Endothelial cell of umbilical vein (primary cell): ENCODE data around the gene RNF121. TPM values are rescaled to one million over a fixed set of nuclear protein-coding genes. Genes with fewer than 3 reads are reported as not detected.

Experiments
- BruUV-seq: library from RNA; stranded (reverse); fragments of 400-500 nt; replicated peaks from 2 replicates; lab custom pipeline; 2021; lab: Mats Ljungman, UMichigan
- CTCF ChIA-PET: fragments of 300-600, 350-600 bp; sonication (Branson Sonifier 250); formaldehyde crosslinking; loops from one replicate; lab custom pipeline; 2021; ENCODE audit warnings: antibody characterized with exemption, inconsistent platforms; lab: Charles Lee
- POLR2A ChIA-PET: fragments of 300-600, 350-600 bp; sonication (Branson Sonifier 250); formaldehyde crosslinking; loops from one replicate; lab custom pipeline; 2021; ENCODE audit warnings: antibody characterized with exemption, inconsistent platforms; lab: Charles Lee
- DNase-seq: peaks from one replicate; pipeline ENCODE4 v3.0.0-alpha.2; 2011; ENCODE audit warnings: low read depth, low spot score
- FAIRE-seq: peaks from 2 replicates; lab custom pipeline; 2011; peaks lifted over from hg19 to GRCh38; lab: Jason Lieb, UNC
- H2AFZ ChIP-seq: 2 replicates; pipeline ENCODE4 v1.6.0; 2012; ENCODE audit warnings: low read depth, low read length, control low read depth, inconsistent platforms
- H3K27ac ChIP-seq: 2 replicates; pipeline ENCODE4 v1.5.1; 2011; ENCODE audit warnings: low read depth, mild to moderate bottlenecking, control low read depth, low read length, moderate library complexity; ENCODE audit not compliant: insufficient read depth
- H3K27me3 ChIP-seq, 2 experiments: 2 replicates each; pipeline versions ENCODE4 v1.6.0 to v1.6.1; 2011; ENCODE audit warnings: low read length in 2 of 2, mixed read lengths in 1 of 2; ENCODE audit not compliant: control insufficient read depth in 2 of 2, insufficient read depth in 2 of 2
- H3K36me3 ChIP-seq, 2 experiments: 2 replicates in 1 of 2; 3 replicates in 1 of 2; pipeline ENCODE4 v1.5.1; 2011; ENCODE audit warnings: low read length in 2 of 2, mild to moderate bottlenecking in 1 of 2, moderate library complexity in 1 of 2; ENCODE audit not compliant: control insufficient read depth in 2 of 2, insufficient read depth in 2 of 2; ENCODE audit errors: extremely low read depth in 1 of 2
- H3K4me1 ChIP-seq: 3 replicates; pipeline ENCODE4 v1.5.1; 2011; ENCODE audit warnings: mild to moderate bottlenecking, low read length; ENCODE audit not compliant: control insufficient read depth, insufficient read depth; ENCODE audit errors: extremely low read depth
- H3K4me2 ChIP-seq: 2 replicates; pipeline ENCODE4 v1.6.1; 2011; ENCODE audit warnings: low read length, control low read depth, mixed read lengths; ENCODE audit not compliant: insufficient read depth
- H3K4me3 ChIP-seq, 3 experiments: fragments of 200-600 bp in 1 of 3; sonication (generic), shearing (Covaris generic) in 1 of 3; replicated peaks in 1 of 3; 2 replicates each; pipeline ENCODE4 v1.5.1; 2011 to 2016; ENCODE audit warnings: control low read depth in 3 of 3, low read length in 3 of 3, mild to moderate bottlenecking in 2 of 3, inconsistent platforms in 1 of 3, low read depth in 1 of 3, moderate library complexity in 1 of 3; ENCODE audit not compliant: insufficient read depth in 1 of 3
- H3K79me2 ChIP-seq: 2 replicates; pipeline ENCODE4 v1.6.0; 2012; ENCODE audit warnings: low read length, inconsistent platforms; ENCODE audit not compliant: control insufficient read depth, insufficient read depth
- H3K9ac ChIP-seq: replicated peaks from 2 replicates; pipeline ENCODE3; 2011; ENCODE audit warnings: low read length, control low read depth; ENCODE audit not compliant: insufficient read depth; ENCODE audit errors: extremely low read depth
- H3K9me1 ChIP-seq: replicated peaks from 3 replicates; pipeline ENCODE4 v1.6.0; 2011; ENCODE audit warnings: mild to moderate bottlenecking, low read length; ENCODE audit not compliant: control insufficient read depth, insufficient read depth; ENCODE audit errors: extremely low read depth
- H3K9me3 ChIP-seq: replicated peaks from 2 replicates; pipeline ENCODE4 v1.5.1; 2012; ENCODE audit warnings: low read length, inconsistent platforms; ENCODE audit not compliant: control insufficient read depth, insufficient read depth
- H4K20me1 ChIP-seq: replicated peaks from 2 replicates; pipeline ENCODE3; 2011; ENCODE audit warnings: mild to moderate bottlenecking, low read length; ENCODE audit not compliant: control insufficient read depth, insufficient read depth; ENCODE audit errors: extremely low read depth
- EZH2 ChIP-seq: IDR thresholded peaks from 2 replicates; pipeline ENCODE4 v1.6.1; 2012; ENCODE audit warnings: borderline replicate concordance, low read depth, mild to moderate bottlenecking, moderate library complexity, low read length, inconsistent platforms; ENCODE audit not compliant: severe bottlenecking
- FOS ChIP-seq: IDR thresholded peaks from 2 replicates; pipeline ENCODE4 v1.6.1; 2011; ENCODE audit warnings: mild to moderate bottlenecking, low read length, moderate library complexity, borderline replicate concordance; ENCODE audit not compliant: insufficient read depth
- GATA2 ChIP-seq: IDR thresholded peaks from 2 replicates; pipeline ENCODE4 v1.7.0; 2011; ENCODE audit warnings: low read depth, mild to moderate bottlenecking, moderate library complexity, mixed read lengths, low read length; ENCODE audit not compliant: insufficient read length, insufficient read depth
- JUN ChIP-seq: IDR thresholded peaks from 2 replicates; pipeline ENCODE4 v1.6.1; 2011; ENCODE audit warnings: borderline replicate concordance, low read depth; ENCODE audit not compliant: insufficient read length, insufficient read depth
- MYC ChIP-seq: IDR thresholded peaks from one replicate; pipeline ENCODE4 v1.6.1; 2011; ENCODE audit warnings: mild to moderate bottlenecking, low read depth, low read length
- POLR2A ChIP-seq: IDR thresholded peaks from 2 replicates; pipeline ENCODE4 v1.6.1; 2012; ENCODE audit warnings: low read depth, mild to moderate bottlenecking, control low read depth, low read length
- POLR2AphosphoS5 ChIP-seq: IDR thresholded peaks from 2 replicates; pipeline ENCODE4 v1.6.1; 2012; ENCODE audit warnings: low read depth, mild to moderate bottlenecking, control low read depth, low read length, moderate library complexity; ENCODE audit not compliant: insufficient read depth
- dilution Hi-C: fragments of 300-500 bp; cut with MboI; formaldehyde crosslinking; loops from one replicate; pipeline ENCODE4 v1.15.0; 2019; ENCODE audit warnings: low sequenced_read_pairs; ENCODE audit not compliant: extremely low pct_ligation_motif_present
- intact Hi-C: fragments of 100-400 bp; cut with micrococcal nuclease; formaldehyde crosslinking; loops from one replicate; pipeline ENCODE4 v1.10.0; 2022
- polyA plus RNA-seq, 4 experiments: library from polyadenylated mRNA; depleted of rRNA in 3 of 4; stranded (reverse) in 3 of 4; unstranded in 1 of 4; fragments of >200 nt; gene quantifications; 2 replicates each; pipeline versions ENCODE4 v1.2.1 to v1.2.3, GENCODE V29; 2011 to 2012; ENCODE audit warnings: missing spikeins in 1 of 4
- total RNA-seq: library from RNA; stranded (reverse); gene quantifications from 2 replicates; pipeline ENCODE4 v1.2.3, GENCODE V29; 2021
- TF ChIP-seq, protein P1 (sequence below): IDR thresholded peaks from 2 replicates; pipeline ENCODE4 v1.6.1; 2011; ENCODE audit not compliant: insufficient read depth, insufficient read length
- TF ChIP-seq, protein P2 (sequence below), 2 donors: IDR thresholded peaks; 1 replicate in 1 of 2; 2 replicates in 1 of 2; pipeline ENCODE4 v1.5.1; 2011; ENCODE audit warnings: low read length in 2 of 2, mild to moderate bottlenecking in 2 of 2, moderate library complexity in 2 of 2, control low read depth in 1 of 2, inconsistent platforms in 1 of 2, low read depth in 1 of 2; ENCODE audit not compliant: insufficient read depth in 1 of 2; ENCODE audit errors: extremely low read depth in 1 of 2

Gene RNF121
- total and polyA plus RNA-seq, 2 donors (not counting 3 experiments of a cell fraction or from before 2014, with no cell fraction given): 61.4 to 99.9 TPM

DNA sequence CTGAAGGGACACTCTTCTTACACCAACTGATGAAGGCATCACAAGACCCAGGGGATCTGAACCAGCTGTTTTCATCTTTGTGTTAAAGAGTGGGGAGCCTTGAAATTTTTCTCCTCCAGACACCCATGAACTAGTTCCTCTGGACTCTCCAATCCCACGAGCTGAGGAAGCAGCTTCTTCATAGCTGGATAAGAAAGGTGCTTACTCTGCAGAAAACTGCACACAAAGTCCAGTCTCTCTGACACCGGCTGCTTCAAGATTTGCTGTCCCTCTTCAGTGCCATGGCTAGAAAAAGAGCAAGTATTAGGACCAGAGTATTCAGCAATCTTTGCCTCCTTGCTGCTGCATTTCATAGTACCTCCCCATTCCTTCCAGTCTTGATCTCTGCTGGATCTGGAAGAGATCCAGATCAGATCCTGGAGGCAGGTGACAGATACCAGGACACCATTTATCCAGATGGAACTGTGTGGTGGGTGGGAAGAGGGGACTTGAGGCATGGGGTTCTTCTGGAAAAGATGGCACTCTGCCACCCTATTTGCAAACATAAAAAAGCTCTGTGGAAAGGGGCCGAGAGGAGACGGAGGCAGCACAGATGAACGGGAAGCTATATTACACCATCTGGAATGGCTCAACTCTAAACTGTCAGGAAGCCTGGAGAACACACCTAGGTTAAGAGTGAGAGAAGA, 95.4 kb downstream of the RNF121 start:
- peaks cover 58 to 59% of the 10 kb centered on the region in 2 experiments for H3K36me3 ChIP-seq
- dilution Hi-C loops: loop anchor here (10.0 kb wide), 1 partner anchor 61 kb away; the partner anchor contains the start of genes LRRC51 and NUMA1
- POLR2A ChIA-PET: interaction anchor here (1.2 to 1.3 kb wide), 3 partner anchors 9 to 88 kb away, joined by 3 read pairs; partner anchors contain the start of gene ANAPC15
- H3K9me3 ChIP-seq: no peaks in the 10 kb centered on the region
- H3K4me1 ChIP-seq: peaks cover 6% of the 10 kb centered on the region
- H3K4me2 ChIP-seq: no peak overlapping the region
- H3K9ac ChIP-seq: no peak overlapping the region
- no peak for FAIRE-seq
- intact Hi-C loops: no loop called here
- BruUV-seq: no TSS peak
- H4K20me1 ChIP-seq: peaks cover 4% of the 10 kb centered on the region
- H3K4me3 ChIP-seq: no peak overlapping the region
- CTCF ChIA-PET: interaction anchor here (1.1 to 7.9 kb wide), 35 partner anchors 9 to 406 kb away, joined by 3 to 402 read pairs (median 13); partner anchors contain the start of genes ANAPC15, LRRC51, NUMA1 and RNF121
- no peak for TF ChIP-seq JUN
- TF ChIP-seq EZH2: no peak
- TF ChIP-seq, protein P1, sequence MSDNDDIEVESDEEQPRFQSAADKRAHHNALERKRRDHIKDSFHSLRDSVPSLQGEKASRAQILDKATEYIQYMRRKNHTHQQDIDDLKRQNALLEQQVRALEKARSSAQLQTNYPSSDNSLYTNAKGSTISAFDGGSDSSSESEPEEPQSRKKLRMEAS: no peak
- TF ChIP-seq POLR2A: no peak
- TF ChIP-seq POLR2AphosphoS5: no peak
- no peak for TF ChIP-seq FOS
- TF ChIP-seq GATA2: no peak
- TF ChIP-seq, protein P2, sequence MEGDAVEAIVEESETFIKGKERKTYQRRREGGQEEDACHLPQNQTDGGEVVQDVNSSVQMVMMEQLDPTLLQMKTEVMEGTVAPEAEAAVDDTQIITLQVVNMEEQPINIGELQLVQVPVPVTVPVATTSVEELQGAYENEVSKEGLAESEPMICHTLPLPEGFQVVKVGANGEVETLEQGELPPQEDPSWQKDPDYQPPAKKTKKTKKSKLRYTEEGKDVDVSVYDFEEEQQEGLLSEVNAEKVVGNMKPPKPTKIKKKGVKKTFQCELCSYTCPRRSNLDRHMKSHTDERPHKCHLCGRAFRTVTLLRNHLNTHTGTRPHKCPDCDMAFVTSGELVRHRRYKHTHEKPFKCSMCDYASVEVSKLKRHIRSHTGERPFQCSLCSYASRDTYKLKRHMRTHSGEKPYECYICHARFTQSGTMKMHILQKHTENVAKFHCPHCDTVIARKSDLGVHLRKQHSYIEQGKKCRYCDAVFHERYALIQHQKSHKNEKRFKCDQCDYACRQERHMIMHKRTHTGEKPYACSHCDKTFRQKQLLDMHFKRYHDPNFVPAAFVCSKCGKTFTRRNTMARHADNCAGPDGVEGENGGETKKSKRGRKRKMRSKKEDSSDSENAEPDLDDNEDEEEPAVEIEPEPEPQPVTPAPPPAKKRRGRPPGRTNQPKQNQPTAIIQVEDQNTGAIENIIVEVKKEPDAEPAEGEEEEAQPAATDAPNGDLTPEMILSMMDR (IDR thresholded peaks at IDR 0.05; ENCODE audit: extremely low read depth in 1 of 2, insufficient read depth in 1 of 2, low read depth in 1 of 2, low read length in 2 of 2): no peak
- TF ChIP-seq MYC: no peak
- DNase-seq: no peak
- no peaks in the 10 kb centered on the region for H3K27me3 ChIP-seq
- no peak overlapping the region for H3K27ac ChIP-seq
- peaks cover 37% of the 10 kb centered on the region for H3K79me2 ChIP-seq
- no peaks in the 10 kb centered on the region for H3K9me1 ChIP-seq
- H2AFZ ChIP-seq: no peak overlapping the region
